Sigmoid colon (tissue), 7 donors: ENCODE data around the gene CCNYL1. TPM values are rescaled to one million over a fixed set of nuclear protein-coding genes. Genes with fewer than 3 reads are reported as not detected.
"Not testable (repeated sequence)": the region's sequence is repeated elsewhere in the genome, so short reads cannot be mapped to it uniquely, and the experiment has no call there.

Experiments
- DNase-seq: peaks from one replicate; pipeline ENCODE4 v3.0.0-alpha.2; 2019
- H3K27ac ChIP-seq, 4 donors: fragments of 200-600 bp; sonication (generic); one replicate each; pipeline ENCODE4 v1.5.1; 2016 to 2019; ENCODE audit warnings: mild to moderate bottlenecking in 1 of 4
- H3K27me3 ChIP-seq, 3 donors: fragments of 200-600 bp; sonication (generic); one replicate each; pipeline ENCODE4 v1.5.1; 2019; ENCODE audit warnings: mild to moderate bottlenecking in 1 of 3
- H3K36me3 ChIP-seq, 4 donors: fragments of 200-600 bp; sonication (generic); one replicate each; pipeline ENCODE4 v1.5.1; 2016 to 2019
- H3K4me1 ChIP-seq, 4 donors: fragments of 200-600 bp; sonication (generic); one replicate each; pipeline ENCODE4 v1.5.1; 2017 to 2019
- H3K4me3 ChIP-seq, 4 donors: fragments of 200-600 bp; sonication (generic); one replicate each; pipeline ENCODE4 v1.5.1; 2017 to 2019; ENCODE audit warnings: mild to moderate bottlenecking in 2 of 4, moderate library complexity in 1 of 4
- H3K9me3 ChIP-seq, 4 donors: fragments of 200-600 bp in 3 of 4; sonication (generic) in 3 of 4; one replicate each; pipeline versions ENCODE4 v1.5.1 to v1.6.1; 2013 to 2019
- EP300 ChIP-seq, 4 donors: sonication (generic); formaldehyde crosslinking; IDR thresholded peaks; one replicate each; pipeline ENCODE4 v1.6.1; 2017; ENCODE audit warnings: antibody characterized with exemption in 4 of 4
- POLR2A ChIP-seq, 2 donors: fragments of 450-650 bp; IDR thresholded peaks; one replicate each; pipeline ENCODE4 v1.6.1; 2016; ENCODE audit warnings: antibody characterized with exemption in 2 of 2, mild to moderate bottlenecking in 2 of 2, moderate library complexity in 2 of 2
- POLR2AphosphoS5 ChIP-seq, 4 donors: sonication (generic); formaldehyde crosslinking; IDR thresholded peaks; one replicate each; pipeline ENCODE4 v1.6.1; 2017; ENCODE audit warnings: antibody characterized with exemption in 4 of 4
- WGBS, 2 donors: extraction: QIAGEN DNeasy Blood & Tissue Kit; methylation state at CpG; one replicate each; pipeline ENCODE4 v1.1.7; 2013; 5-methylcytosine and 5-hydroxymethylcytosine counted together
- intact Hi-C: fragments of 100-400 bp; cut with DNase I; formaldehyde crosslinking; loops from one replicate; pipeline ENCODE4 v1.15.1; 2023
- polyA plus RNA-seq, 3 donors: library from polyadenylated mRNA; stranded (reverse); fragments of 200-250 nt; gene quantifications; one replicate each; pipeline ENCODE4 v1.2.3, GENCODE V29; 2013
- total RNA-seq, 4 donors: library from RNA; depleted of rRNA; stranded (reverse); fragments of >200 nt; gene quantifications; one replicate each; pipeline ENCODE4 v1.1.0, GENCODE V29; 2016
- TF ChIP-seq, protein P1 (sequence below), 4 experiments: fragments of 450-650 bp in 3 of 4; fragments of 200-600 bp in 1 of 4; IDR thresholded peaks; one replicate each; pipeline ENCODE4 v1.5.1; 2016 to 2019; ENCODE audit warnings: antibody characterized with exemption in 4 of 4, mild to moderate bottlenecking in 3 of 4, moderate library complexity in 2 of 4
- donor health status: healthy with polysubstance abuse.
- donor health status: Bipolar disorder and iron deficiency.
- donor health status: healthy.

The CCNYL1 gene
- total and polyA plus RNA-seq, 7 donors = 9.2 to 49.5 (median 17.8) TPM

DNA sequence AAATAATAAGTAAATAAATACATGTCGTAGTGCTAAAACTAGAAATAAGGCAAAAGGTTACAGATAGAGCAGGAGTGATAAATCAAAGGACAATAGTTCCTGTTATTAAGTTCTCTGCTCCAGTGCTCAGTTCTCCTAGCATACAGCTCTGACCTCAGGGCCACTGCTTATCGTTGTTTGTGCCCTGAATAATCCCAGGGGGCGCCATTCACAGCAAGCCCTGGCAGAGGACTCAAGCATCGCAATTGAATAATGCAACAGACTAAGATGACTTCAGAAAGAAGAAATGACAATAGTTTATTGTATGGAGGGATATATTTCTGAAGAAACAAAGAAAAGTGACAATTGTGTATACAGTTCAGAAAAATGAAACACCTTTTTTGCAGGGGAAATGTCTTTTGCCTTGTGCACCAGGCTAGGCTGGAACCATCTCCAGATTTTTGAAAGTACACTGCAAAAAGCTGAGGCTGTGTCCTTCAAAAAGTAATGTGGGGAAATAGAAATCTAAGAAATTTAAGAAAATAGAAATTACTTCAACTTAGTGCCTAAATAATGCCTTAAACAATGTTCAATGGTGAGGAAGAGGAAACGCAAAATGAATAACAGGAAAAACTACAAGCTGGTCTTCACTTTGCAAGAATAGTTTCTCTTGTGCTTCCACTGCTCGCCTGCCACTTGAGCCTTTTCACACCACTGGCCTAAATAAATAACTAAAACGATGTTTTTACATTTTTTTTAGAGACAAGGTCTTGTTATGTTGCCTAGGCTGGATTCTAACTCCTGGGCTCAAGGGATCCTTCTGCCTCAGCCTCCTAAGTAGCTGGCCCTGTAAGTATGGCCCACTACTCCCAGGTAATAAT, 19.0 kb upstream of the CCNYL1 start:
- Histone ChIP-seq H3K27me3 (no peaks in the 10 kb centered on the region), H3K4me1 (no peaks in the 10 kb centered on the region), H3K27ac (no peak overlapping the region), H3K9me3 (no peaks in the 10 kb centered on the region), H3K36me3 (no peaks in the 10 kb centered on the region), H3K4me3 (no peak overlapping the region)
- no peak for TF ChIP-seq POLR2AphosphoS5 (IDR thresholded peaks at IDR 0.05)
- TF ChIP-seq, protein P1, sequence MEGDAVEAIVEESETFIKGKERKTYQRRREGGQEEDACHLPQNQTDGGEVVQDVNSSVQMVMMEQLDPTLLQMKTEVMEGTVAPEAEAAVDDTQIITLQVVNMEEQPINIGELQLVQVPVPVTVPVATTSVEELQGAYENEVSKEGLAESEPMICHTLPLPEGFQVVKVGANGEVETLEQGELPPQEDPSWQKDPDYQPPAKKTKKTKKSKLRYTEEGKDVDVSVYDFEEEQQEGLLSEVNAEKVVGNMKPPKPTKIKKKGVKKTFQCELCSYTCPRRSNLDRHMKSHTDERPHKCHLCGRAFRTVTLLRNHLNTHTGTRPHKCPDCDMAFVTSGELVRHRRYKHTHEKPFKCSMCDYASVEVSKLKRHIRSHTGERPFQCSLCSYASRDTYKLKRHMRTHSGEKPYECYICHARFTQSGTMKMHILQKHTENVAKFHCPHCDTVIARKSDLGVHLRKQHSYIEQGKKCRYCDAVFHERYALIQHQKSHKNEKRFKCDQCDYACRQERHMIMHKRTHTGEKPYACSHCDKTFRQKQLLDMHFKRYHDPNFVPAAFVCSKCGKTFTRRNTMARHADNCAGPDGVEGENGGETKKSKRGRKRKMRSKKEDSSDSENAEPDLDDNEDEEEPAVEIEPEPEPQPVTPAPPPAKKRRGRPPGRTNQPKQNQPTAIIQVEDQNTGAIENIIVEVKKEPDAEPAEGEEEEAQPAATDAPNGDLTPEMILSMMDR (IDR thresholded peaks at IDR 0.05) = peak in 2 of 4 experiments; percentile 12 to 21
- intact Hi-C loops = no loop called here
- WGBS, 2 donors = 35 to 53% methylated on average over 7 of the region's 7 CpGs
- DNase-seq = no peak

DNA sequence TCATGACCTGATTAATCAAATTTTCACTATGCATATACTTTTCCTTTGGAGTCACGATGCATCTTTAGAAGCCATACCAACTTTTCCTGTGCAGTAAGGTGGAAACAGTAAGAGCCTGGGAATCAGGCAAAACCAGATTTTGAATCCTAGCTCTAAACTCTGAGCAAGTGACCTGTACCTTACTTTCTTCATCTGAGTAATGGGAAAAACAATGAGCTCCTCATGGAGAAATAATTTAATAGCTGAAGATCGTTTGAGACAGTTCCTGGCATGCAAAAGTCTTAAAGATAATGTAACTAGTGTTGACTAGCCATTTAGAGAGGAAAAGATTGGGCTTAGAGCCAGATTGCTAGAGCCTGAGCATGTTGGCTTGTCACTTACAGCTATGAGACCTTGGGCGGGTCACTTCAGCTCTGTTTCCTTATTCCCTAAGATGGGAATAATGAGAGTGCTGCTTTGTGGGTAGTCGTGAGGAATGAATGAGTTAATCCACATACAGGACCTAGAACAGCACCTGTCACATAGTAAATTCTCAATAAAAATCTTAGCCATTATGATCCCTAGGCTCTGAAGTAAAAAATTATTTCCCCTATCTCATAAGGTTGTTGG, 17.7 kb upstream of the CCNYL1 start:
- TF ChIP-seq, protein P1 (IDR thresholded peaks at IDR 0.05) = no peak
- TF ChIP-seq EP300 (IDR thresholded peaks at IDR 0.05) (no peak), POLR2A (IDR thresholded peaks at IDR 0.05) (no peak), POLR2AphosphoS5 (IDR thresholded peaks at IDR 0.05) (no peak)
- no peak for DNase-seq
- Histone ChIP-seq H3K27ac (no peak overlapping the region), H3K4me3 (no peak overlapping the region), H3K27me3 (no peaks in the 10 kb centered on the region), H3K9me3 (no peaks in the 10 kb centered on the region), H3K4me1 (no peaks in the 10 kb centered on the region), H3K36me3 (no peaks in the 10 kb centered on the region)
- WGBS, 2 donors = 26 to 56% methylated on average over 4 of the region's 4 CpGs
- intact Hi-C loops = no loop called here

DNA sequence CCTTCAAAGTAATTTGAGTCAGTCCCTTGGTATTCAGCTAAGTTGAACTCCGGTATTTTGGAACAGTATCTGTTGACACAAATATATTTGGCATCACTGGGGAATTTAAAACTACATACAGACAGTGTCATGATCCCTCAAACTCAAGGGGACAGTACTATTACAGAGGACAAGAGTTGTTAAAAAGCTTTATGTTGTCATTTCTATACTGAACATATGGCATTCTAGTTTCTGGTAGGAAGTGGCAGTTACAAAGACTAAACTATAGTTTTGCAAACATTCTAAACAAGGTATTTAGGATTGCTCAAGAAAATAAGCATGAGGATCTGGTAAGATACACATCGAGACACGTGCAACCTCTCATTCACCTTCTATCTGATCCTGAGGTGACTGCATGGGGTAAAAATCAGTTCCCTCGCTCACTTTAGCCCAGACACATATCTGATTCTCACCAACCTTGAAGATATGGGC, 16.6 kb upstream of the CCNYL1 start:
- Histone ChIP-seq H3K4me3 (no peak overlapping the region), H3K4me1 (no peaks in the 10 kb centered on the region), H3K27me3 (no peaks in the 10 kb centered on the region), H3K36me3 (no peaks in the 10 kb centered on the region), H3K9me3 (no peaks in the 10 kb centered on the region), H3K27ac (no peak overlapping the region)
- intact Hi-C loops = no loop called here
- no peak for DNase-seq
- TF ChIP-seq POLR2AphosphoS5 (IDR thresholded peaks at IDR 0.05) (no peak), POLR2A (IDR thresholded peaks at IDR 0.05) (no peak), EP300 (IDR thresholded peaks at IDR 0.05) (no peak)
- 79 to 87% methylated on average over 4 of the region's 4 CpGs for WGBS, 2 donors

DNA sequence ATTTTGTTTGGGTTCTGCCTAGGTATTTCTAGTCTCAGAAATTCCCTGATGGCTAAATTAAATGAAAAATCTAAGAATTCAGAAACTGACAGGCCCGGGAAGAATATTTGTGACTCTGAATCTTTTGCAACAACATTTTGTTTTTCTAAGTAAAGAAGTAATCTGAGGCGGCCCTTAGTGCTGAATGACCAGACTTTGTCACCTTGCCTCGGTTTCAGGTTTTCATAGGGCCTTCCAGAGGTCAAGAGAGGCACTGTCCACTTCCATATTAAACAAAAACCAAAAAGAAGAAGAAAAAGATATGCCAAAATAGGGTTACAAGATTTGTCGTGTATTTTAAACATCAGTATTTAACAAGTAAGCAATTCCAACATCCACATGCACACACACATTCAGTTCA, 16.1 kb upstream of the CCNYL1 start:
- Histone ChIP-seq H3K27me3 (no peaks in the 10 kb centered on the region), H3K27ac (no peak overlapping the region), H3K4me3 (no peak overlapping the region), H3K4me1 (no peaks in the 10 kb centered on the region), H3K36me3 (no peaks in the 10 kb centered on the region), H3K9me3 (no peaks in the 10 kb centered on the region)
- TF ChIP-seq POLR2AphosphoS5 (IDR thresholded peaks at IDR 0.05) (no peak), EP300 (IDR thresholded peaks at IDR 0.05) (no peak), POLR2A (IDR thresholded peaks at IDR 0.05) (no peak)
- TF ChIP-seq, protein P1 (IDR thresholded peaks at IDR 0.05) = no peak
- 81 to 83% methylated on average over 4 of the region's 4 CpGs for WGBS, 2 donors
- no peak for DNase-seq
- intact Hi-C loops = no loop called here

DNA sequence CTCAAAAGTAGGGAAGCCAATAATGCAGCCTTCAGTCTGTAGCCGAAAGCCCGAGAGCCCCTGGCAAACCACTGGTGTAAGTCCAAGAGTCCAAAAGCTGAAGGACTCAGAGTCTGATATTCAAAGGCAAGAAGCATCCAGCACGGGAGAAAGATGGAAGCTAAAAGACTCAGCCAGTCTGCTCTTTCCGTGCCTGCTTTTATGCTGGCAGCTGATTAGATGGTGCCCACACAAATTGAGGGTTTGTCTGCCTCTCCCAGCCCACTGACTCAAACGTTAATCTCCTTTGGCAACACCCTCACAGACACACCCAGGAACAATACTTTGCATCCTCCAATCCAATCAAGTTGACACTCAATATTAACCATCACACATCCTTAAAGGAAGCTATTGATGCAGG, 14.5 kb upstream of the CCNYL1 start:
- intact Hi-C loops, H3K27ac ChIP-seq, H3K27me3 ChIP-seq, H3K9me3 ChIP-seq, H3K36me3 ChIP-seq, H3K4me3 ChIP-seq, DNase-seq, H3K4me1 ChIP-seq: not testable (repeated sequence)
- 73 to 75% methylated on average over 5 of the region's 5 CpGs for WGBS, 2 donors
